HK-2 (cell line): Measurements from ENCODE around the gene CREB5.

Experiments used
- DNase-seq: peaks from one replicate; pipeline ENCODE4 v3.0.0-alpha.2; 2018; ENCODE audit not compliant: unreplicated experiment

CREB5 gene

DNA sequence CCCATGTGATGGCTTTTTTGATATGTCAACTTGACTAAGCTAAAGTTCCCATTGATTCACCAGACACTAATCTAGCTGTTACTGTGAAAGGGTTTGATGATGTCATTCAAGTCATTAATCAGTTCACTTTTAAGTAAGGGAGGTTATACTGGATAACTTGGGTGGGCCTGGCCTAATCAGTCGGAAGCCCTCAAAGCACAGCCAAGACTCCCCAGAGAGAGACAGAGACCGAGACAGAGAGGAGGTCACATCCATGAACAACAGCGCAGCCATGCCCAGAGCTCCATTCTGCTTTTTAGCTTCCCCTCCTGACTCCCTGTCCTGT lies 442.4 kb downstream of the CREB5 start:
- no peak for DNase-seq

DNA sequence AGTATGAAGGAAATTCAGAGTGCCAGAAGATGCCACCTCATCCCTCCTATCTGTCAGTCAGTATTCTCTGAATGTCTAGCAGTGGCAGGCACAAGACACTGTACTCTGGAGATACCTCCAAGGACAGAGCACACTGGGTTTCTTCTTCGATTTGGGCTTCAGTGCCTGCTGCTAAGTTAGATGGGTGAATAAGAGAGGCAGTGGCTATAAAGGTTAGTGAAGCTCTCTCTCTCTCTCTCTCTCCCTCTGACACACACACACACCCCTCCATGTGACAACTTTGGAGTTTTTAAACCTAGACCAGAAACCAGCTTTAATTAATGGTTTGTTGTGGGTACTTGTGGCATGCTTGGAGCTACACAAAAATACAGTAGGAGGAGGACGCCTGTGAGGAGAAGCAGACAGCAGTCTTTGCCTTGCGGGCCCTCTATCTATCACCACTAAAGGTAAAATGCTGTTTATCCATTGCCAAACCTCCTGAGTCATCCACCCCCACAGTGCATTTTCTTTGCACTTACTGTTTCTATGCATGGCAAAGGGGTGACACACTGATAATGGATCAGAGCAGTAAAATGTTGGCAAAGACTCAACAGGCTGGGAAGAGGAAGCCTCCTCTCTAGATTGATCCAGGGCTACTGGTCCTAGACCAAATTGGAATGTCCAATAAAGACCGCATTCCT lies 443.4 kb downstream of the CREB5 start:
- DNase-seq: peak; percentile 67

DNA sequence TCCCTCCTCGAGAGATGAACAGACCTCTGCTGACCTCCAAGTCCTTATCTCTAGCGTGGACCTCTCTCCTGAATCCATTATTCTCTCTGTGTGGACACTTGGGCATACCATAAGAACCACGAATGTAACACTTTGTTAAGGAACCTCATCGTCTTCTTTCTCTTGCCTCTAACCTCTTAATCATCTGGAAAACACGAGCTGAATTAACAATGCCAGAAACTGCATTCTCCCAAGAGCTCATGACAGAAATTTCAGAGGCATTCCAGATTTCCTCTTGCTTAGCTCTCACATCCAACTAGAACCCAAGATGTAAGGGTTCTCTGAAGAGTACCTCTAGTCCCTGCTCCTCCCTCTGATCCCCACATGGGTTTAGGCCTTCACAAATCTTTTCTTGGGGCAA lies 444.3 kb downstream of the CREB5 start:
- no peak for DNase-seq

DNA sequence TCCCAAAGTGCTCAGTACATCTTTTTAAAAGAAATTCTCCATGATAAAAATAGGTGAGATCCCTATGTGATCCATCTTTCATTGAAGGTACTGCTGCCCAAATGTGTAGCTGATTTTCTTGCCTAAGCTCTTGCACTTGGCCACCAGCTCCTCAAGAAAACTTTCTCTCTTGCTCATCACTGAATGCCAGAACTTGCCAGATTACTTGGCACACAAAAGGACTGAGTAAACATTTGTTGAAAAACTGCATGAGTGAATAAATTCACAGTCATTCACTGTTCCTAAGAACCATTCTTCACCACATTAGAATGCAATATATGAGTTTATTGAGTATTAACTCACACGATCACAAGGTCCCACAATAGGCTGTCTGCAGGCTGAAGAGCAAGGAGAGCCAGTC lies 445.9 kb downstream of the CREB5 start:
- DNase-seq: no peak

DNA sequence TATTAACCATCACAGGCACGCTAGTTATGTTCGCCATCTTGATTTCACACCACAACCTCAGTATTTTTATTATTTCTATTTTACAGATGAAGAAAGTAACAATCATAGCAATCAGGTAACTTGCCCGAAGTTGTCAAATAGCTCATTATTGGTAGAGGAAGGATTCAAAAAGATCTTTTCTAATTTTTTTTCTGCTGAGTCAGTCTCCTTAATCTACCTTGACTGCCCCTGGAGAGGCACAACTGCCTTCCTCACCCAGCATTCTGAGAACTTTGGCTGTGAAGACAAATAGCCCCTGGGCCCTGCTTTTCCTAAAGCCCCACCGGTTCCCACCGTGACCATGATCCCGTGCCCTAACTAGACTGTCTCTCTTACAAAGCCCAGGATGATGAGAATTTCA lies 446.6 kb downstream of the CREB5 start:
- DNase-seq: no peak

DNA sequence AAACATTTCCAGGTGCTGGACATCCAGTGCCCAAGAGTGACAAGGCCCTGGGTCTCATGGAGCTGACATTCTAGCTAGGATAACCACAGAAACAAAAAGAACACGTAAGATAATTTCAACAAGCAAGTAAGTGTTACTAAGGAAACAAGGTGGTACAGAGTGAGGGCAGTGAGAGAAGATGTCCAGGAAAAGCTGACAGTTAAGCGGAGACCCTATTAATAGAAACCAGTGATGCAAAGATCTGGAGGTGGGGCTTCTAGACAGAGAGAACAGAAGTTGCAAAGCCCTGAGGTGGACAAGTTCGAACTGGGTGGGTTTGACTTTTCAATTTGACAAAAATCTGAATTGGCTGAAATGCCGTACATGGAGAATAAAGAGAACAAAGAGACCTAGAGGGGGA lies 449.5 kb downstream of the CREB5 start:
- no peak for DNase-seq

DNA sequence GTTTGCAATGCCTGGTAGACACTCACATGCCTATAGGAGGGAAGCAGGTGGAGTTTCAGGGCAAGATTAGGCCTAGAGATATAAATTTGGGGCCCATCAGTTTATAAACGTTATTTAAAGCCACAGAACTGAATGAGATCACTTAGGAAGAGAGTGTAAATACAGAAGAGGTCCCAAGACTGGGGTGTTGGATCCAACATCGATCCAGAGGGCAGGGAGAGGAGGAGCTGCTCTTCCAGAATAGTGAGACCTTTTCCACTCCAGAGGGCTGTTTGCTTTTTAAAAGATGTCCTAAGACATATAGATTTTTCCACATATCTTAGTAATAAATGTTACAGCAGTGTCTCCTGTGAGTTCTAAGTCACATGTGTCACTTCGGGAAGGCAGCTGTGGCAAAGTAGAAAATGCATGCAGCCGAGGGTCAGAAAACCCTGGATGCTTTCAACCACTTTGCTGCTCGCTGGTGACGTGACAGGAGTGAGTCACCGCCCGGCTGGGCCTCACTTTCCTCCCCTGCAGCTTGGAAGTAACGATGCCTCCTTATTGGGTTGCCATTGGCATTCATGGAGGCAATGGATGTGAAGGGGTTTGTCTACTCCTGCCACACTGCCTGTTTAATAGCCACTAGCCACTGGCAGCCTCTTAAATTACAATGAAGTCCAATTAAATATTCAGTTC lies 450.4 kb downstream of the CREB5 start:
- DNase-seq: no peak

DNA sequence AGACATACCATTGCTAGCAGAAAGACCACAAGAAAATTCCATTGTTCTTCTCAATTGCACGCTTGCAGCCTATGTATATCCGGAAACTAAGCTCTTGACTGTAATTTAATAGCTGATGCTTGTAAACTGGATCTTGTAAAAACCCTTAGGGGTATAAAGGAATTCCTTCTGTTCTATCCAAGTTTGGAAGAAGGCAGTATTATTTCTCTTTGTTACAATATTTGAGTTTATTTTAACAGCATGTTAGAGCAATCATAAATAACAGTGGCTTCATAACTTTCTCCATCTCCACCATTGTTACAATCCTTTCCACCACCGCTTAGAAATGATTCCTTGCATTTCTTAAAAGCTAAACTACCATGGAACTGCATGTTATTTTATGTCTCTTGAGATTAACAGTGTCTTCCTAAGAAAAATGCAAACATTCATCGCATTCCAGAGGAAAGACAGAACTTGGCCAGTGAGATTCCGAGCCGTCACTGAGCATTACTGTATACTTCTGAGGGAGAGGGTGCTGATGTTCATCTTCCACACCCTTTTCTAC lies 453.4 kb downstream of the CREB5 start:
- DNase-seq: no peak

DNA sequence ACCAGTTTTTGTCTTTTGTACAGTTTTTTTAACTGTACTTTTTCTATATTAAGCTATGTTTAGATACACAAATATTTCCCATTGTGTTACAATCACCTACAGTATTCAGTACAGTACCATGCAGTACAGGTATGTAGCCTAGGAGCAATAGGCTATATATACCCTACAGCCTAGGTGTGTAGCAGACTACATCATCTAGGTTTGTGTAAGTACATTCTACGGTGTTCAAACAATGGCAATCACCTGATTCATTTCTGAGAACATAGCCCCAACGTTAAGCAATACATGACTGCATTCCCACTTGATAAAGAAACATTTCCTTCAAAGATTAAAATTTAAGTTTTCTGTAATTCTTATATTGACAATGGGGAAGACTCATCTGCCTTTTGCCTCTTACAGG lies 456.4 kb downstream of the CREB5 start:
- DNase-seq: no peak

DNA sequence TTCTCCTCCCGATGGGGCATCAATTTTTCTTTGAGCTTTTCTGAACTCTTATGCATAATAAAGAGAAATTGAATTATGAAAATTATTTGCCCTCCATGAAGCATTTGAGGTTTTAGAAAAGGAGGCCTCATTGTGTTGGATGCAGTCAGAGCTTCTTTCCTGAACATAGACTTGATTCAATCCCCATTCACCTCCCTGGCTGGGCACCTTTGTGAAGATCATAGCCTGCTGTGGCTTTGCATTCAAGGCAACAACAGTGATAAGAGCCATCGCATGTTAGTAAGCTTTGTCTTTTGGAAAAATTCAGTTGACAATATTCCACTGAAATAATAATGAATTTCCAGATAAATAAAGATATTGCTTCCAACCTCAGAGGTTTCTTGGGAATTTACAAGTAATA lies 458.8 kb downstream of the CREB5 start:
- DNase-seq: no peak

DNA sequence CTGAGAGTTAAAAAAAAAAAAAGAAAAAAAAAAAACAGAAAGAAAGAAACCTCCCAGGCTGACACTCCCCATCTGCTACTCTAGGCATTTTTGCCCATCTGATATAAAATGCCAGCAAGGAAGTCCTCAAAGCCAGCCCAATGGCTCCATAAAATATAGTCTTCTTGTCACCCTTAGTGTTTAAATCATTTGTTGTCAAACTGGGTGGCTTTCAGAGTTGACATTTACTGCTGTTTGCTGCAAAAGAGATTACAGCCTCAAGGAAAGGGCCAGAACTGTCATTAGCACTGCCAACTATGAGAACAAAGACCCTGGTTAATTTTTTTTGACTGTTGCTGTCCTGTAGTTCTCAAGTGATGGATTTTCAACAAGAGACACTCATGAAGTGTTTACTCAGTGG lies 459.3 kb downstream of the CREB5 start:
- no peak for DNase-seq

DNA sequence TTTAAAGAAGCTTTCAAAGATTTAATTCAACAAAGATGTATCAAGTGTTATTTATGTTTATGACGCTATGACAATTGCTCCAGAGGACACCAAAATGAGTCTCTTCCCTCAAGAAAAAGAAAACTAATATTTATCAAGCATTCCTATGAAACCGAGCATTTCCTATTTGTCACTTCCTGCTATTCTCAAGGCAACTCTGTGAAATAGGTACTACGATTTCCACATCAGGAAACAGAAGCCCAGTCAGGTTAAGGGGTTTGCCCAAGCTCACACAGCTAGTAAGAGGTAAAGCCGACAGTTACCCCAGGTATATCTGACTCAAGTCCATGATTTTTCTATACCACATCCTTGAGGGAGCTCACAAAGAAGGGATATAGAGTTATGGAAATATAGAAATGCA lies 459.9 kb downstream of the CREB5 start:
- no peak for DNase-seq

DNA sequence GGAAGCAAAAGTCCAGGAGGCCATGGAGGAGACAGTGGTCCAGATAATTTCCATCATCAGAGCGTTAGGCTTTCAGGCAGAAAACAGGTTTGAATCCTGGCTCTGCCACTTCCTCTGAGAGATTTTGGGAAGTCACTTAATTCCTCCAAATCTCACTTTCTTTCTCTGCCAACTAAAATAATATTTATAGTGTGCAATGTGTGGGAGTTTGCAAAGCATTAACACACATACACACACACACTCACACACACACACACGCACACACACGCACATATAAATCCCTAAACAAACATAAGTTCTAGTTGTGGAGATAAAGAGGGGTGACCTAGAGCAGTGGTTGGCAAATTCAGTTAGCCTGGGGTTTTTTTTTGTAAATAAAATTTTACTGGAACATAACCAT lies 461.0 kb downstream of the CREB5 start:
- no peak for DNase-seq

DNA sequence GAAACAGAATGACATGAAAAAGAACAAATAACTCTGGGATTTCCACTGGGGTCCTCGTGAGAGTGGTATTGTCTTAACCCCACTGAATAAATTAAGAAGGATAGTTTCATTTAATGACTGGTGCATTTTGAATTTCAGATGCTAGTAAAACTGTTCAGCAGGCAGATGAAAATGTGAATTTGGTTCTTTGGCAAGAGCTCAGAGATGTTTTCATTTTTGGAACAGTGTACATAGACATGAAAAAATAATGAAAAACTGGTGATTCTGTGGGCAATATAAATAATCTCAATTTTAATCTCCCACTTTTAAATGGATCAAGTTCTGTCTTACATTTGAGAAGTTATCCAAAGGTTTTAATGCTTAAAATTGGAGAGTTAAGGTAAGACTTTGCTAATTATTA lies 461.7 kb downstream of the CREB5 start:
- DNase-seq: no peak
